Putamen (tissue), 1 donor: ENCODE results near the gene NKTR.

ENCODE experiments used
- DNase-seq: peaks from one replicate; pipeline ENCODE4 v3.0.0-alpha.2; 2016; ENCODE audit warnings: low spot score

NKTR gene

GRCh38 chr3:42696356-42697288, 96.1 kb downstream of the NKTR start:
- DNase-seq = no peak

- no peak for DNase-seq
Observed at GRCh38 chr3:42697289-42698051, 97.0 kb downstream of the NKTR start.
